Transverse colon (tissue), 4 donors: ENCODE data around the gene GAA.

ENCODE experiments used
- EP300 ChIP-seq: sonication (generic); formaldehyde crosslinking; IDR thresholded peaks from one replicate; pipeline ENCODE4 v1.6.1; 2017; ENCODE audit warnings: antibody characterized with exemption, low read depth
- POLR2AphosphoS5 ChIP-seq, 3 donors: sonication (generic); formaldehyde crosslinking; IDR thresholded peaks; one replicate each; pipeline ENCODE4 v1.6.1; 2016; ENCODE audit warnings: antibody characterized with exemption in 3 of 3
- TF ChIP-seq, protein P1 (sequence below), 5 experiments: fragments of 200-600 bp in 3 of 5; fragments of 450-650 bp in 2 of 5; sonication (generic) in 3 of 5; IDR thresholded peaks; 1 replicate in 2 of 5; 2 replicates in 3 of 5; pipeline ENCODE4 v1.5.1; 2016 to 2017; ENCODE audit warnings: antibody characterized with exemption in 5 of 5, inconsistent platforms in 3 of 5, mild to moderate bottlenecking in 2 of 5, moderate library complexity in 1 of 5

DNA sequence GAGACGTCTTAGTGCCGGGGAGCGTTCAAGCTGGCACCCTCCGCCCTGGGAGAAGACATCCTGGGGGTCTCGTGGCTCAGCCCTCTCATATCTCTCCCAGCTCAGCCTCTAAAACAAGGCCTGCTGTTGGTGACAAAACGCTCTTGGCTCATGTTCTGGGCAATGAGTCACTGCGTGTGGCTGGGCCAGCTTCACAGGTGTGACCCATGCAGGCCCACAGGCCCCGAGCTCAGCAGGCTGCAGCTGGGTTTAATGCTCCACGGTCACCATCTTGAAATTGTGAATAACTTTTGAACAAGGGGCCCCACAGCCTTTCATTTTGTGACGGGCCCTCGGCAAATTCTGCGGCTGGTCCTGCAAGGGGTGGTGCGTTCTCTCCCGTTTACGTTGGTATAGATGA lies 22.4 kb downstream of the GAA start:
- no peak for TF ChIP-seq POLR2AphosphoS5 (IDR thresholded peaks at IDR 0.05)
- TF ChIP-seq, protein P1, sequence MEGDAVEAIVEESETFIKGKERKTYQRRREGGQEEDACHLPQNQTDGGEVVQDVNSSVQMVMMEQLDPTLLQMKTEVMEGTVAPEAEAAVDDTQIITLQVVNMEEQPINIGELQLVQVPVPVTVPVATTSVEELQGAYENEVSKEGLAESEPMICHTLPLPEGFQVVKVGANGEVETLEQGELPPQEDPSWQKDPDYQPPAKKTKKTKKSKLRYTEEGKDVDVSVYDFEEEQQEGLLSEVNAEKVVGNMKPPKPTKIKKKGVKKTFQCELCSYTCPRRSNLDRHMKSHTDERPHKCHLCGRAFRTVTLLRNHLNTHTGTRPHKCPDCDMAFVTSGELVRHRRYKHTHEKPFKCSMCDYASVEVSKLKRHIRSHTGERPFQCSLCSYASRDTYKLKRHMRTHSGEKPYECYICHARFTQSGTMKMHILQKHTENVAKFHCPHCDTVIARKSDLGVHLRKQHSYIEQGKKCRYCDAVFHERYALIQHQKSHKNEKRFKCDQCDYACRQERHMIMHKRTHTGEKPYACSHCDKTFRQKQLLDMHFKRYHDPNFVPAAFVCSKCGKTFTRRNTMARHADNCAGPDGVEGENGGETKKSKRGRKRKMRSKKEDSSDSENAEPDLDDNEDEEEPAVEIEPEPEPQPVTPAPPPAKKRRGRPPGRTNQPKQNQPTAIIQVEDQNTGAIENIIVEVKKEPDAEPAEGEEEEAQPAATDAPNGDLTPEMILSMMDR (IDR thresholded peaks at IDR 0.05) = no peak
- no peak for TF ChIP-seq EP300
